Muscle layer of colon (tissue), 2 donors: ENCODE data around the gene GSE1.

Experiments used
- H3K27ac ChIP-seq: one replicate; pipeline ENCODE4 v1.7.0; 2013; ENCODE audit warnings: low read depth, mild to moderate bottlenecking, low read length, moderate library complexity
- H3K27me3 ChIP-seq, 2 donors: one replicate each; pipeline ENCODE4 v1.7.0; 2013; ENCODE audit warnings: low read length in 2 of 2, mild to moderate bottlenecking in 2 of 2; ENCODE audit not compliant: insufficient read depth in 2 of 2, control insufficient read depth in 1 of 2
- H3K36me3 ChIP-seq: one replicate; pipeline ENCODE4 v1.7.0; 2013; ENCODE audit warnings: mild to moderate bottlenecking, low read length; ENCODE audit not compliant: insufficient read depth
- H3K4me1 ChIP-seq: one replicate; pipeline ENCODE4 v1.7.0; 2013; ENCODE audit warnings: mild to moderate bottlenecking, low read length; ENCODE audit not compliant: insufficient read depth
- H3K4me3 ChIP-seq, 2 donors: one replicate each; pipeline ENCODE4 v1.7.0; 2013; ENCODE audit warnings: low read length in 2 of 2, low read depth in 1 of 2, mild to moderate bottlenecking in 1 of 2, moderate library complexity in 1 of 2
- H3K9ac ChIP-seq: one replicate; pipeline ENCODE4 v1.7.0; 2013; ENCODE audit warnings: low read length
- H3K9me3 ChIP-seq: one replicate; pipeline ENCODE4 v1.7.0; 2013; ENCODE audit warnings: mild to moderate bottlenecking, low read length
- donor health status: abdominal sarcoma.
- donor health status: Adenocarcinoma of cecum.

GSE1 gene

GRCh38 chr16:85569615-85570212, 43.4 kb upstream of the GSE1 start:
- no peak overlapping the region for H3K9ac ChIP-seq

GRCh38 chr16:85570213-85570734, 42.8 kb upstream of the GSE1 start:
- Histone ChIP-seq H3K4me1 (peaks cover 61% of the 10 kb centered on the region), H3K9ac (no peak overlapping the region)

More at GRCh38 chr16:85569615-85570212, 43.4 kb upstream of the GSE1 start:
- Histone ChIP-seq H3K27me3 (no peaks in the 10 kb centered on the region), H3K4me1 (peaks cover 55% of the 10 kb centered on the region), H3K27ac (peak overlapping the region; percentile 60), H3K9me3 (no peaks in the 10 kb centered on the region), H3K4me3 (no peak overlapping the region), H3K36me3 (no peaks in the 10 kb centered on the region)

DNA sequence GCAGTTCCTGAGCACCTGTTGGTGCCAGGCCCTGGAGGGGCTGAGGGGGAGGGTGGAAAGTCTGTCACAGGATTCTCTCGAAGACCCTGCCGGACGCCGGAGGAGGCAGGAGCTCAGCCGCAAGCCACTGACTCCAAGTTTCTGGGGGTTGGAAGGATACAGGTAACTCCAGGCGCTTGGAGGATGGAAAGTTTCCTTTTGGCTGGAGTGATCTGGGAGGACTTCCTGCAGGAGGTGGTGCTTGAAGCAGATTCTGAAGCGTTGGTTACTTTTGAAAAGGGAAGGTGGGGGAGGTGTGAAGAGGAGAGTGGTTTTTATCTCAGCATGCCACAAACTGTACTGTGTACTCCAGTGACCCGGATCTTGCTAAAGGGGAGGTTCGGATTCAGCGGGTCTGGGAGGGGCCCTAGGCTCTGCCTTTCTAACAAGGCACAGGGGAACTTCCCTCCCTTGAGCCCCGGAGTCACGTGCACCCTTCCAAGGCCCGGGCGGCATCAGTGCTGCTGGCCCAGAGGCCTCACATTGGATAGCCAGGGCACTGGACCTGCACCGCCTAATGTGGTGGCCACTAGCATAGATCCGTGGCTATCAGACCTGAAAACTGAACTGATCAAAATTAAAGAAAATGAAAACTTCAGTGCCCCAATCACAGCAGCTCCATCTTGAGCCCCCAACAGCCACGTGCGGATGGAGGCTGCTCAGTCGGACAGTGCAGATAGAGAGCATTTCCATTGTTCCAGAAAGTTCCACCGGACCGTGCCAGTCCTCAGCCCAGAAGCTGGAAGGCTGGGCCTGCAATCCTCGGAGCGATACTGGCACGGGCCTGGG, 42.2 kb upstream of the GSE1 start:
- no peak overlapping the region for H3K9ac ChIP-seq
- no peak overlapping the region for H3K4me3 ChIP-seq
- peak overlapping the region; percentile 61 for H3K27ac ChIP-seq
- H3K4me1 ChIP-seq, result peaks cover 64% of the 10 kb centered on the region
- no peaks in the 10 kb centered on the region for H3K36me3 ChIP-seq
- no peaks in the 10 kb centered on the region for H3K27me3 ChIP-seq
- no peaks in the 10 kb centered on the region for H3K9me3 ChIP-seq

More at GRCh38 chr16:85570213-85570734, 42.8 kb upstream of the GSE1 start:
- peak overlapping the region; percentile 60 for H3K27ac ChIP-seq
- H3K9me3 ChIP-seq, result no peaks in the 10 kb centered on the region
- no peaks in the 10 kb centered on the region for H3K27me3 ChIP-seq
- no peak overlapping the region for H3K4me3 ChIP-seq
- H3K36me3 ChIP-seq, result no peaks in the 10 kb centered on the region

- H3K9ac ChIP-seq, result no peak overlapping the region
- H3K27ac ChIP-seq, result peak overlapping the region; percentile 61
- H3K27me3 ChIP-seq, result no peaks in the 10 kb centered on the region
- peaks cover 66% of the 10 kb centered on the region for H3K4me1 ChIP-seq
- no peak overlapping the region for H3K4me3 ChIP-seq
- H3K9me3 ChIP-seq, result no peaks in the 10 kb centered on the region
- no peaks in the 10 kb centered on the region for H3K36me3 ChIP-seq
Measured at GRCh38 chr16:85571563-85571812, 41.6 kb upstream of the GSE1 start.

DNA sequence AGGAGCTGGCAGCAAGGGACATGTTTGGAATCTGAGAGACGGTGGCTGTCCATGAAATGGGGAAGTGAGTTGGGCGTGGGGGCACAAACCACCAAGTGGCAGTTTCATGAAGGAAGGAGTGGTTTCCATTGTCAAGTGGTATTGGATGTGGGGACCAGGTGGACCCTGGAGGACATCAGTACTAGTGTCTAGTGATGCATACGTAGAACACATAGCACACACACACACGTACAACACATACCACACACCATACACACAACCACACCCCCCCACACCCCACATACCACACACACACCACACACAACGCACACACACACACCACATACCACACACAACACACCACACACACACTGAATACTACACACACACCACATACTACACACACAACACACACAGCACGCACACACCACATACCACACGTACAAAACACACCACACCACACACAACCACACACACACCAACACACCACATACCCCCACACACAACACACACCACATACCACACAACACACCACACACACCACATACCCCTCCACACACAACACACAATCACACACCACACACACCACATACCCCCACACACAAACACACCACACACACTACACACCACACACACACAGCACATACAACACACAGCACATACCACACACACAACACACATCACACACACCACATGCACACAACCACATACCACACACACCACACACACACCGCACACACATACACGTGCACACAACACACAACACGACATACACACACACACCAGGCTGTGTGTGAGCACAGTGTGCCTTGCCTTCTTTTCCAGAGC, 41.1 kb upstream of the GSE1 start:
- Histone ChIP-seq H3K27ac (peak overlapping the region; percentile 61), H3K4me1 (peaks cover 72% of the 10 kb centered on the region), H3K4me3 (no peak overlapping the region), H3K27me3 (no peaks in the 10 kb centered on the region), H3K9me3 (no peaks in the 10 kb centered on the region), H3K9ac (no peak overlapping the region), H3K36me3 (no peaks in the 10 kb centered on the region)

GRCh38 chr16:85573045-85573695, 40.0 kb upstream of the GSE1 start:
- H3K27ac ChIP-seq, result peak overlapping the region; percentile 70
- no peak overlapping the region for H3K4me3 ChIP-seq
- H3K27me3 ChIP-seq, result no peaks in the 10 kb centered on the region
- peak overlapping the region; percentile 59 for H3K9ac ChIP-seq
- H3K36me3 ChIP-seq, result no peaks in the 10 kb centered on the region
- peaks cover 83% of the 10 kb centered on the region for H3K4me1 ChIP-seq
- H3K9me3 ChIP-seq, result no peaks in the 10 kb centered on the region

GRCh38 chr16:85573696-85574641, 39.2 kb upstream of the GSE1 start:
- no peaks in the 10 kb centered on the region for H3K36me3 ChIP-seq
- peaks cover 91% of the 10 kb centered on the region for H3K4me1 ChIP-seq
- H3K27me3 ChIP-seq, result no peaks in the 10 kb centered on the region
- H3K27ac ChIP-seq, result peak overlapping the region; percentile 70
- H3K9me3 ChIP-seq, result no peaks in the 10 kb centered on the region
- peak overlapping the region in 1 of 2 donors; percentile 55 for H3K4me3 ChIP-seq
- H3K9ac ChIP-seq, result peak overlapping the region; percentile 59

GRCh38 chr16:85574672-85575475, 38.2 kb upstream of the GSE1 start:
- Histone ChIP-seq H3K4me3 (peak overlapping the region; percentile 16 to 55), H3K9ac (peak overlapping the region; percentile 59), H3K4me1 (peaks cover 96% of the 10 kb centered on the region), H3K27ac (peak overlapping the region; percentile 70), H3K36me3 (no peaks in the 10 kb centered on the region), H3K27me3 (no peaks in the 10 kb centered on the region), H3K9me3 (no peaks in the 10 kb centered on the region)

DNA sequence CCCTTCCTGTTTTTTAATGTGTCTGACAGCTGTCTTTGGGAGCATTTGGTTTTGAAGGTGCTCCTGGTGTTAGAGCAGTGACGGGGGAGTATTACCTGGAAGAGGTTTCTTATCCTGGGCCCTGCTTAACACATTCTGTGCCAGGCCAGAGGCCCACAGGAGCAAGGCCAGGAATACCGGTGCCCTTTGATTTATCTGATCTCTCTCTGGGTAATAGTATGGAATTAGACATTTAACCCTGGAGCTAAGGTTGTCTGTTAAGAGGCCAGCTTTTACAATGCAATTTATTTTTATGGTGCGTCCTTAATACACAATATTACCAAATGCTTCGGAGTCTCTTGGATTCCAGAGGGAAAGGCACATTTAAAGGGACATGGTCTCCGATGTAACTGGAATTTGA, 37.2 kb upstream of the GSE1 start:
- H3K4me1 ChIP-seq, result peaks cover 96% of the 10 kb centered on the region
- no peak overlapping the region for H3K9ac ChIP-seq
- no peaks in the 10 kb centered on the region for H3K9me3 ChIP-seq
- no peak overlapping the region for H3K4me3 ChIP-seq
- no peaks in the 10 kb centered on the region for H3K27me3 ChIP-seq
- H3K27ac ChIP-seq, result no peak overlapping the region
- no peaks in the 10 kb centered on the region for H3K36me3 ChIP-seq

DNA sequence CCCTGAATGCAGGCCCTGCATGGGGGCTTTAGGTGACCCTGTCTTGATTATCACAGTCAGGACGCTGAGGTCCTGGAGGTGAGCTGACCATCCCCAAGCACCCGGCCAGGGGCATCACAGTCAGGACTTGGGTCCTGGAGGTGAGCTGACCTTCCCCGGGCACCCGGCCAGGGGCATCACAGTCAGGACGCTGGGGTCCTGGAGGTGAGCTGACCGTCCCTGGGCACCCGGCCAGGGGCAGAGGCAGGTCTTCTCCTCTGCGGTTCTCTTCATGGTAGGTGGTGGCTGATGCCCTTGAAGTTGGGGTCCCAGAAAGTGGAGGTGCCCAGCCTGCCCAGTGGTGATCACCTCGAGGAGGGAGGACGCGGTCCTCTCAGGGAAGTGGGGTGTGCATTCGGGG, 36.2 kb upstream of the GSE1 start:
- no peak overlapping the region for H3K27ac ChIP-seq
- H3K4me1 ChIP-seq, result peaks cover 96% of the 10 kb centered on the region

More for the DNA sequence above, 36.2 kb upstream of the GSE1 start:
- H3K27me3 ChIP-seq, result no peaks in the 10 kb centered on the region
- no peaks in the 10 kb centered on the region for H3K36me3 ChIP-seq
- no peak overlapping the region for H3K4me3 ChIP-seq
- no peak overlapping the region for H3K9ac ChIP-seq
- no peaks in the 10 kb centered on the region for H3K9me3 ChIP-seq
